Stimulated activated CD4-positive, alpha-beta T cell treated with anti-CD3 and anti-CD28 coated beads, Interleukin-4, amount 100 ng/mL, for 4 hours (primary cell): ENCODE measurements around the gene NKIRAS2.

ENCODE experiments used
- DNase-seq, 2 experiments: peaks; one replicate each; pipeline ENCODE4 v3.0.0-alpha.2; 2020

NKIRAS2 gene

GRCh38 chr17:42027961-42028790 lies 8.3 kb downstream of the NKIRAS2 start:
- DNase-seq = no peak

GRCh38 chr17:42028791-42029127 lies 8.9 kb downstream of the NKIRAS2 start:
- no peak for DNase-seq

- no peak for DNase-seq
Measured at GRCh38 chr17:42031584-42031983, 11.7 kb downstream of the NKIRAS2 start.

- no peak for DNase-seq
Measured at GRCh38 chr17:42034059-42034458, 14.2 kb downstream of the NKIRAS2 start.

- DNase-seq = no peak
Measured at GRCh38 chr17:42038221-42038973, 18.5 kb downstream of the NKIRAS2 start.

- DNase-seq = no peak
Measured at GRCh38 chr17:42039794-42040763, 20.2 kb downstream of the NKIRAS2 start.

GRCh38 chr17:42040818-42041217 lies 20.9 kb downstream of the NKIRAS2 start:
- no peak for DNase-seq

GRCh38 chr17:42041619-42042018 lies 21.7 kb downstream of the NKIRAS2 start:
- no peak for DNase-seq

GRCh38 chr17:42042598-42043319 lies 22.9 kb downstream of the NKIRAS2 start:
- no peak for DNase-seq

- DNase-seq = no peak
Measured at GRCh38 chr17:42045719-42046118, 25.8 kb downstream of the NKIRAS2 start.

- DNase-seq = no peak
Measured at GRCh38 chr17:42047343-42047742, 27.5 kb downstream of the NKIRAS2 start.

- no peak for DNase-seq
Measured at GRCh38 chr17:42049834-42050392, 30.0 kb downstream of the NKIRAS2 start.

- peak; percentile 19 to 24 for DNase-seq
Measured at GRCh38 chr17:42050393-42051012, 30.6 kb downstream of the NKIRAS2 start, which contains the start of gene C17orf113. Gene C17orf113 (minus strand): TSS chr17:42050601. CDS start chr17:42043376, 7,225 bp downstream.

GRCh38 chr17:42051013-42051400 lies 31.1 kb downstream of the NKIRAS2 start:
- no peak for DNase-seq

GRCh38 chr17:42051645-42052044 lies 31.8 kb downstream of the NKIRAS2 start:
- DNase-seq = no peak

GRCh38 chr17:42052346-42052877 lies 32.5 kb downstream of the NKIRAS2 start:
- DNase-seq = no peak

GRCh38 chr17:42053731-42054500 lies 34.0 kb downstream of the NKIRAS2 start:
- no peak for DNase-seq

GRCh38 chr17:42055027-42055426 lies 35.1 kb downstream of the NKIRAS2 start:
- no peak for DNase-seq

GRCh38 chr17:42055496-42055895 lies 35.6 kb downstream of the NKIRAS2 start:
- no peak for DNase-seq

GRCh38 chr17:42056635-42057034 lies 36.7 kb downstream of the NKIRAS2 start:
- no peak for DNase-seq
